NK-92 (cell line): Measurements from ENCODE around the gene F13A1.

Experiments used
- DNase-seq: peaks from one replicate; lab custom pipeline; 2025; ENCODE audit not compliant: unreplicated experiment; lab: John Stamatoyannopoulos, UW

Gene F13A1

DNA sequence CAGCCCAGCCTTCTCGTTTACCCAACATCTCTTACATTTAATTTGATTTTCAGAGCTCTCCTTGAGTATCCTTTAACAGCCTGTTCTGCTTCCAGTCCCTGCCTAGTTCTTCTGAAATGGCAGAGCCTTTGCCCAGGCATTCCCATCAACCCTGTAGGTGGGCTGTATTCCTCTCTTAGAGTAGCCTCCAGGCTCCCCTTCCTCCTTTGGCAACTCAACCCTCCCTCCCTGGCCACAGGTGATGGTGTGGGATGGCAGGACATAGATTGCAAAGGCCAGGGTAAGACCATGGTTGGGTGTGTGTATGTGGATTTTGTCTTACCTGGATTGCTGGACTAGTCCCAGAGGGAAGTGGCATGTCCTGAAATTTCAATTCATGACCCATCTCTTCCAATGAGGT lies 125.4 kb downstream of the F13A1 start:
- no peak for DNase-seq

DNA sequence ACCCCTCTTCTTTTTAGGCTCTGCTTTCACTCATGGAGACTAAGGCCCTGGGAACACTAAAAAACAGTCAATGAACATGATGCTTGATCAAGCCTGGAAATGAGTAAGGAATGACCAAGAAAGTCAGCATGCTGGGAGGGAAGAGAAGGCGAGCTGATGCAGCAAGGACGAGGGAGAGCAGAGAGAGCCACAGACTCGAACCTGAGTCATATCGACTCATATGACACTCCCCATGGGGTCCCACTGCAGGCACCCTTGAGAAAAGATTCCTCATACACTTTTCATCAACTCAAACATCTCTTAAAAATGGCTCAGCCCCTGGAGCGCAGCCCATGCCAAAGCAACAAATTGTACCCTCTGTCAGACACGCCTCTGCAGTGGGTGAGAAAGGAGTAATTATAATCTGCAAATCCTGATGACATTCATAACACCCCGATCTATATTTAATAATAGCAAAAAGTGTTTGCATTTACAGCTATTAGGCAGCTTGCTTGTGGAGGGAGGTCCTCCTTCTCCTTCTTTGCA lies 127.2 kb downstream of the F13A1 start:
- DNase-seq: no peak

DNA sequence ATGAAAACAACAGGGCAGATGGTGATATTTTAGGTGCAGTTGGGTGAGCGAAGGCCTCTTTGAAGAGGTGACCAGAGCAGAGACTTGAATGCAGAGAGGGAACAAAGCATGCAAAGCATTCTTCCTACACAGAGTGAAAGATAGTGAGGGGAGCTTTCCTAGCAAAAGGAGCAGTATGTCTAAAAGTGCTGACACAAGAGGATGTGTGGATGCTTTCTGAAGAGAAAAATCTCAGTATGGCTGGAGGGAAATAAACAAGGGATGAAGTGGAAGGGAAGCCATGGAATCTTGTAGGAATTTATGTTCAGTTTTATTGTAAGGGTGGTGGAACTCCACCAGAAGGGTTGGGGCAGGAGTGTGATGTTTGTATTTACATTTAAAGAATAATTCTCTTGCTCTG lies 128.6 kb downstream of the F13A1 start:
- DNase-seq: no peak

- no peak for DNase-seq
These were observed 129.0 kb downstream of the F13A1 start for GRCh38 chr6:6191476-6191875.

- no peak for DNase-seq
These were observed 139.8 kb downstream of the F13A1 start for GRCh38 chr6:6180684-6181083.

DNA sequence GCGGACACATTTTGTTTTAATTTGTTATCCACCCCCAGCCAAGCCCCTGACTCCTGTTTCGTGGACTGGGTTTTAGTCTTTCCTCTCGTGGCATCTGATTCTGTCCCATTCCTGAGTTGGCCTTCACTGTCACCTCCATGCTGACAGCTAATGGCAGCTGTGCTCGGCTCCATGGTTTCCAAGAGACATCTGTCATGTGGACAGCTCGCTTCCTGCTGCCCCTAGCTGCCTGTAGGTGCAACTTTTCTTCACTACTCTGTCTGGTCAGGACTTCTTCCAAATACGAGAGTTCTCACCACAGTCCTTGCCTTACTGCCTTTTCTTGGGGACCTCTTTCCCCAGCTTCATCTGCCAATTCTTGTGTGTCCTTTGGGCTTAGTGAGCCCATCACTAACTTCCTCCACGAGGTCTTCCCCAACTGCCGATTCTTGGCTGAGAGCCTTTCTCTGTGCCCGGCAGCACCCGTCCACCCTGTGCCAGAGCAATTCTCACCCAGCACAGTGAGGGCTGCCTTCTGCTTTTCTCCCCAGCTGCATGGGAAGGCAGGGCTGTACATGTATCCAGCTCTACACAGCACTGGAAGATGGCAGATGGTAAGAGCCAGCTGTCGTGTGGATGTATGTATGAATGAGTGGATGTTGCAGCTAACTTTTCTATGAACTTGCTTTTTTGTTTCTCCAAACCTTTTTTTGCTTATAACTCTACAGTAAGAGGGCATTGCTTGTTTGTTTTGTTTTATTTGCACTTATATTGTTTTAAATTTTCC lies 140.4 kb downstream of the F13A1 start:
- DNase-seq: no peak

GRCh38 chr6:6178795-6179194 lies 141.7 kb downstream of the F13A1 start:
- no peak for DNase-seq

GRCh38 chr6:6177754-6178153 lies 142.7 kb downstream of the F13A1 start:
- no peak for DNase-seq

- no peak for DNase-seq
These were observed 143.8 kb downstream of the F13A1 start for GRCh38 chr6:6176586-6177228.

DNA sequence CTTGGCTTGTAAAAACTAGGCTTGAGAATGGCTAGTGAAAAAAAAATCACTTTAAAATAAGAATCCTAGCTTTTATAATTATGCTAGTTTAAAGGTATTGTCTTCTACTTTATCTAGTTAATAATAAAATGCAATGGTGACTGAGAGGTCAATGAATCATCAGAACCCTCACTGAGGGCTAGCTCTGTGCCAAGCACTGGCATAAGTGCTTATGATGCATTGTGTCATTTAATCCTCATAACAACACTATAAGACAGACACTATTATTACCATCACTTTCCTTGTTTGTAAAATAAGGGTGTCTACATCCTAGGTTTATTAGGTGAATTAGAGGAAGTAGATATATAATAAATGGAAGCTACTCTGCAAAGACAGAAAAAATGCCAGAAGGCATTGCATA lies 144.3 kb downstream of the F13A1 start:
- DNase-seq: no peak

DNA sequence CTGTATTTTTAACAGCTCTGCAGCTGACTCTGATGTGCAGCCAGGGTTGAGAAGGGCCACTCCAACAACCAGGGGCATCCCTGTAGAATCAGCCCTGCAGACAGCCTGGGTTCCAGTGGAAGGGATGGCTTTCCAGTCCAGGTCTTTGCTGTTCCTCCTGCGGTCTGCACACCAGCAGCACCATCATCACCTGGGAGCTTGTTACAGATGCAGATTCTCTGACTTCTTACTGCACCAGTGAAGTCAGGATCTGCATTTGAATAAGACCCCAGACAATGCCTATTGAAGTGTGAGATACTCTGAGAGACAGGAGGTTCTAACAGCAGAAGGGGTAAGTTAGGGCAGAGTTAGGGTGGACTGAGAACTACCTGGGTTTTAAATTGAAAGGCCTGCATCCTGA lies 151.3 kb downstream of the F13A1 start:
- DNase-seq: no peak

- DNase-seq: no peak
These were observed 154.4 kb downstream of the F13A1 start for GRCh38 chr6:6166064-6166463.

GRCh38 chr6:6164367-6164766 lies 156.1 kb downstream of the F13A1 start:
- no peak for DNase-seq

- no peak for DNase-seq
These were observed 166.1 kb downstream of the F13A1 start for GRCh38 chr6:6154335-6154734.

DNA sequence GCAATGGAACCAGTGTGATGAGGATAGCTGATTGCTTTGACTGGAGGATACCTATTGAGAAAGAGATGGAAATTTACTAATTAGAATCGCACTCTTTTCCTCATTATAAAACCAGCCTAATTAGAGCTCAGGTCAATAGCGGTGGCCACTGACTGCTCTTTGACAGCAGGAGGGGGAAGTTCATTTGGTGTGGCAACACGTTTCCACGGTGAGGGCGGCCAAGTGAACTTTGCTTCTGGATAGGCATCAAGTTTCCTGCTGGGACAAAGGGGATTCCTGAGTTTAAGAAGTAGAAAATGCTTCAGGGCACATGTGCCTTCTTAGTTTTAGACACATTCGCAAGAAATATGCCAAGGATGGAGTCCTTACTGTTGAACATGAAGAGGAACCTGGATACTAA lies 168.4 kb downstream of the F13A1 start:
- no peak for DNase-seq

- DNase-seq: no peak
These were observed 172.2 kb downstream of the F13A1 start for GRCh38 chr6:6148192-6148815.

GRCh38 chr6:6131492-6132109 lies 188.9 kb downstream of the F13A1 start:
- DNase-seq: no peak

GRCh38 chr6:6125495-6125894 lies 195.0 kb downstream of the F13A1 start:
- no peak for DNase-seq

GRCh38 chr6:6123803-6124202 lies 196.7 kb downstream of the F13A1 start:
- DNase-seq: no peak

- no peak for DNase-seq
These were observed 198.5 kb downstream of the F13A1 start for GRCh38 chr6:6121943-6122342.

- DNase-seq: no peak
These were observed 214.9 kb downstream of the F13A1 start for GRCh38 chr6:6105472-6106036.
